Effector memory CD8-positive, alpha-beta T cell (primary cell): ENCODE data around the gene AHDC1.
A peak's percentile ranks its signal among the peaks of the same experiment; 100 is the strongest.

Experiments used
- ATAC-seq: fragments of 150-1000 bp; cut with Tn5 transposase; replicated peaks from 2 replicates; pipeline ENCODE4 v1.10.0; 2021; ENCODE audit warnings: mild to moderate bottlenecking, moderate library complexity
- DNase-seq, 3 experiments: peaks; one replicate each; pipeline ENCODE4 v3.0.0; 2021
- H3K27ac Mint-ChIP-seq, 2 donors: one replicate each; pipeline ENCODE4 v1.8.0; 2022; ENCODE audit warnings: mild to moderate bottlenecking in 2 of 2, mixed read lengths in 2 of 2, moderate library complexity in 2 of 2
- H3K27me3 Mint-ChIP-seq, 2 donors: one replicate each; pipeline ENCODE4 v1.8.0; 2022; ENCODE audit warnings: mixed read lengths in 2 of 2
- H3K36me3 Mint-ChIP-seq: one replicate; pipeline ENCODE4 v1.8.0; 2022; ENCODE audit warnings: mild to moderate bottlenecking, moderate library complexity, mixed read lengths; ENCODE audit not compliant: insufficient read depth
- H3K4me1 Mint-ChIP-seq, 2 donors: one replicate each; pipeline ENCODE4 v1.8.0; 2022; ENCODE audit warnings: low read depth in 2 of 2, mixed read lengths in 2 of 2
- H3K4me3 Mint-ChIP-seq, 2 donors: one replicate each; pipeline ENCODE4 v1.8.0; 2022; ENCODE audit warnings: mild to moderate bottlenecking in 2 of 2, mixed read lengths in 2 of 2, moderate library complexity in 2 of 2
- H3K9me3 Mint-ChIP-seq, 2 donors: one replicate each; pipeline ENCODE4 v1.8.0; 2022; ENCODE audit warnings: mixed read lengths in 2 of 2

Gene AHDC1

GRCh38 chr1:27569506-27570291 is 34.2 kb downstream of the AHDC1 start:
- Mint-ChIP-seq H3K9me3 (no peaks in the 10 kb centered on the region), H3K4me1 (peaks cover 28 to 44% of the 10 kb centered on the region in 2 donors), H3K27ac (peak overlapping the region; percentile 76 to 84), H3K36me3 (peaks cover 2% of the 10 kb centered on the region), H3K27me3 (no peaks in the 10 kb centered on the region), H3K4me3 (peak overlapping the region; percentile 75 to 76)
- DNase-seq (no peak), ATAC-seq (no peak)

DNA sequence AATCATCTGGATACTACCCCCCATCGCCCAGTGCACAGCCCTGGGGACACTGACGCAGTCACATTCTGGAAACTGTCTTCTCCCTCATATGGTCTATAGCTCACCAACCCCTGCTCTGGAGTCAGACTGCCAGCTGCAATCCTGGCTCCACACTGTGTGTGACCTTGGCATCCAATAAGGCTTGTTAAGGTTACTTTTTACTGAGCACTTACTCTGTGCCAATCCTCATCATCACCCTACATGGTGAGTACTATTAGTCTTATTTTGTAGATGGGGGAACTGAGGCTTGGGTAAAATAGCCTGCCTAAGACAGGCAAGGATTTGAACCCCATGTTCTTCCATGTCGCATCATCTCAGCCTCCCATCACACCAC is 34.9 kb downstream of the AHDC1 start:
- peak; percentile 9 for ATAC-seq
- Mint-ChIP-seq H3K27ac (peak overlapping the region; percentile 76 to 84), H3K4me1 (peaks cover 26 to 40% of the 10 kb centered on the region in 2 donors), H3K9me3 (no peaks in the 10 kb centered on the region), H3K27me3 (no peaks in the 10 kb centered on the region), H3K36me3 (peaks cover 2% of the 10 kb centered on the region), H3K4me3 (peak overlapping the region; percentile 75 to 76)
- DNase-seq = no peak

GRCh38 chr1:27568300-27569087 is 35.5 kb downstream of the AHDC1 start:
- ATAC-seq (peak; percentile 84), DNase-seq (peak; percentile 84 to 90 (median 85))
- Mint-ChIP-seq H3K4me1 (peaks cover 24 to 35% of the 10 kb centered on the region in 2 donors), H3K27ac (peak overlapping the region; percentile 76 to 84), H3K4me3 (peak overlapping the region; percentile 75 to 76), H3K9me3 (no peaks in the 10 kb centered on the region), H3K27me3 (no peaks in the 10 kb centered on the region), H3K36me3 (peaks cover 2% of the 10 kb centered on the region)

DNA sequence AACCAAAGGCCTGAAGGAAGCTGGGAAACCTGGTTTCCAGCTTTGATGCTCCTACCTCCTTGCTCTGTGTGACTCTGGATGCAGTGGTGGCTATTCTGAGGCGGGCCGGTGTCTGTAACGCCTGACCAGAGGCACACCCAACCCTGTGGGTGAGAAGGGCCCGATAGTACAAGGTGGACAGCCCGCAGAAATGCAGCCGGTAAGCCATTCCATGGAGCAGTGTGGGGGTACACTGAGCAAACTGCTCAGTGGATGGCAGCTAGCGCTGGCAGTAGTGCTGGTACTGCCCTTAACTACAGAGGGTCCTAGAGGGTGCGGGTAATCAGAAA is 36.0 kb downstream of the AHDC1 start:
- H3K27me3 Mint-ChIP-seq = no peaks in the 10 kb centered on the region
- DNase-seq (no peak), ATAC-seq (peak; percentile 1)
- H3K4me3 Mint-ChIP-seq = peak overlapping the region; percentile 60 to 76
- H3K36me3 Mint-ChIP-seq = peaks cover 2% of the 10 kb centered on the region
- H3K4me1 Mint-ChIP-seq = peaks cover 25 to 34% of the 10 kb centered on the region in 2 donors
- H3K9me3 Mint-ChIP-seq = no peaks in the 10 kb centered on the region
- no peak overlapping the region for H3K27ac Mint-ChIP-seq

DNA sequence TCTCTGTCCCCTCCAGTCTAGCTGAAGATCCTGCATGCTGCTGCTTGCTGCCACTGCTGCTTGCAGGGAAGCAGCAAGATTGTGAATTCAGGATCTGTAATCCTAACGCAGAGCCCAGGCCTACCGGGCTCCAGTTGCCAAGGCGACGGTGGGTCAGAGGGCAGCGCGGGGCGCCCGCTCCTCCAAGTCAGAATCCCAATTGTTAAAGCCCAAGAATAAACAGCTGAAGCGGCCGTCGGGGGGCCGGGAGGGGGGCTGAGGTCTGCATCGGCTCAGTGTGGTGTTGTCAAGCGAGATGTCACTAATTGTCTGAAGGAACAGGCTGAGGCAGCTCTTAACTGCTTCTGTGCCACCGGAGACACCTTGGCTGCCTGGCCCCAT is 36.8 kb downstream of the AHDC1 start:
- Mint-ChIP-seq H3K27ac (no peak overlapping the region), H3K36me3 (peaks cover 2% of the 10 kb centered on the region), H3K9me3 (no peaks in the 10 kb centered on the region), H3K4me3 (no peak overlapping the region), H3K4me1 (peaks cover 22 to 28% of the 10 kb centered on the region in 2 donors), H3K27me3 (no peaks in the 10 kb centered on the region)
- ATAC-seq (no peak), DNase-seq (no peak)

DNA sequence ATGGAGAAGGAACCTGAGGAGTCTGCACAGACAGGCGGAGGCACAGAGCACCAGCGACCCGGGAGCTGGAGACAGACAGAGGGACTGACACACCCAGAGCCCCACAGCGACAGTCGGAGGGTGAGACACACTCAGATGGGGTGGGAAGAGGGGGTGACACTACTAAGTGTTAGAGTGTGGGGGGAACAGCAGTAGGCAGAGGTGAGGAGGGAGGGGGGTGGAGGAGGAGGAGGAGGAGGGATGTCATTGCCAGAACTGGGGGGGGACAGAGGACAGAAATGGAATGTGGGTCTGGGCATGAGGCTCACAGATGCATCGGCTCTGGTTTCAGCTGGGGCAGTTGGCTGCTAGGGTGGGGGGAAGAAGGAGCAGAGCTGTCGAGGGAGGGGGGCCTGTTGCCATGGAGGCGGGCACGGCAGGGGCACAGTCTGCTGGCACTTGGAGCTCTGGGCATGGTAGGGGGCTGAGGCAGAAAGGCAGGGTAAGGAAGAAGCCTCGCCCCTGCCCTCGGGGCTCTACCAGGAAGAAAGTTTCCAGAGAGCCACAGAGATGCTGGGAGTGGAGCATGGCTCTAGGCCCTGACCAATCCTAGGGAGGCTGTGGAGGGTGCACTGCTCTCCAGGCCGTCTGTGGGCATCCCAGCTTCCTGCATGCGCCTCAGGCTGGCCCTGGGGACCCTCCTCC is 37.3 kb downstream of the AHDC1 start:
- H3K4me3 Mint-ChIP-seq = peak overlapping the region in 1 of 2 donors; percentile 46
- H3K4me1 Mint-ChIP-seq = peaks cover 24 to 30% of the 10 kb centered on the region in 2 donors
- H3K27me3 Mint-ChIP-seq = no peaks in the 10 kb centered on the region
- H3K9me3 Mint-ChIP-seq = no peaks in the 10 kb centered on the region
- peaks cover 2% of the 10 kb centered on the region for H3K36me3 Mint-ChIP-seq
- no peak for ATAC-seq
- DNase-seq = no peak
- no peak overlapping the region for H3K27ac Mint-ChIP-seq

DNA sequence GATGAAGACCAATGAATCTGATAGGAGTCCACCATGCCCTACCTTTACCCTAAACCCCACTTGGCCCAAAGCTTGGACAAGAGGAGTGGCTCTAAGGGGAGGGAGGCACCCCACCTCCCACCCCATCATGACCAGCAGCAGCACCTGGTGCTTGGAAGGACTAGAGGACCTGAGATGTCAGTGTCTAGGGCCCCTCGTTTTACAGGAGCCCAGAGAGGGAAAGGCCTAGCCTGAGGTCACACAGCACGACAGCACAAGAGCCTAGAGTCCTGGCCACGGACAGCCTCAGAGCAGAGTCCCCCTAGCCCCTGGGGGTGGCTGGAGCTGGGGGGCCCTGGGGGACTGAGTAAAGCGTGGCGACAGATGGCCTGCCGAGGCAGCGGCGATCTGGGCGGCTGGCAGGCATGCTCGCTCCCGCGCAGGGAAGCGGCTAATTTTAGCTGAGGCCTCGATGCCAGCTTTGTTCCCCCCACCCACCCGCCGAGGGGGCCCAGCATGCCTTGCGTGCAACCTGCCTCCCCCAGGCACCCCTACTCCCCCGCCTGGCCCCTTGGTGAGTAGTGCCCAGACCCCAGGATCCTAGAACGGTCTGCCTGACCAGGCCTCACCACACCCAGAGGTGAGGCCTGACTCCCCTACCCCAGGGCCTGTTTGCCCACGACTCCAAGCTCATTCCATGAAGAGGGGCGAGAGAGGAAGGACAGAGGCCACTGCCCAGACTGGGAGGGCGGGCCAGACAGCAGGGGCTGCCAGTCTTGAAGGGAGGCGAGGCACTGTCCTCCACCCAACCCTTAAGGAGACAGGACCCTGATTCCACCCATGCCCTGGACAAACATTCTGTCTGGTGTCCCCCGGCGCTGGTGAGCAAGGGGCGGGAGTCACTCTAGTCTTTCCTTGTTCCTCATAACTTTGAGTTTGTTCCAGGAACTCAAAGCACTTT is 39.0 kb downstream of the AHDC1 start:
- no peak overlapping the region for H3K4me3 Mint-ChIP-seq
- no peaks in the 10 kb centered on the region for H3K27me3 Mint-ChIP-seq

DNA sequence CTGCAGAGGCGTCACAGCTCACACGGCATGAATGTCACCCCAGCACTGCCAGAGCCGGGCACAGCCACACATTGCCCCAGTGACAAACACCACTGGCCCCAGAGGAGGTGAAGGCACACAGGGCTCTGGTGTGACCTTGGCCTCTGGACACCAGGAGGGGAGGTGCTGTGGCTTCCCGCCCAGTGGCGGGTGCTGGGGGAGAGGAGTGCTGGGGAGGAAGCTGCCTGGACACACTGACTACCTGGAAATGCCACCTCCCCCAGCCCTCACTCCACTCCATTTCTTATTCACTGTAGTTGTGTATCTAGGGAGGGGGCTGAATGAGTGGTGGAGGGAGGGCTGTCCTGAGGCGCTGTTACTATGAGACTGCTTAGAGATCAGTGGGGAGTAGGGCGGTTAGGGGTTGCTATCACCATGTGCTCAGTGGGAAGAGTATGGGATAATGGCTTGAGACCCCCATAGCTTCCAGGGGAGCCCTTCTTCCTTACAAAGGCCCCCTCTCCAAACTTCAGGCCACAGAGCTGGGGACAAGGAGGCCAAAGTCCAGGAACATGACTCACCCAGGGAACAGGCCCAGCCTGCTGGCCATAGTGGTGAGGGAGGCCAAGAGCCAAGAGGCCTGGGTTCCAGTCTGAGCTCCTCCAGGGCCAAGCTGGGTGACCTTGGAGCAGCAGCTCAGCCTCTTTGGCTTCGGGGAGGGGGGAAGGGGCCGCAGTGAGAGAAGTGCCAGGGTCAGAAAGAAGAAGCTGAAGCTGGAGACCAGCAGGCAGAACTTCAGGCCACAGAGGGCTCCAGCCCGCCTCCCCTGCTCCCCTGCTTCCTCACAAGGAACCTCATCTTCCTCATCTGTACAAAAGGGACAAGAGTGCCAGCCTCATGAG is 40.1 kb downstream of the AHDC1 start:
- H3K4me3 Mint-ChIP-seq = no peak overlapping the region
- H3K4me1 Mint-ChIP-seq = peaks cover 24 to 37% of the 10 kb centered on the region in 2 donors
- DNase-seq (no peak), ATAC-seq (no peak)
- no peaks in the 10 kb centered on the region for H3K36me3 Mint-ChIP-seq
- no peak overlapping the region for H3K27ac Mint-ChIP-seq
- no peaks in the 10 kb centered on the region for H3K27me3 Mint-ChIP-seq
- H3K9me3 Mint-ChIP-seq = no peaks in the 10 kb centered on the region

More for the DNA sequence above, 39.0 kb downstream of the AHDC1 start:
- Mint-ChIP-seq H3K27ac (no peak overlapping the region), H3K36me3 (no peaks in the 10 kb centered on the region), H3K9me3 (no peaks in the 10 kb centered on the region), H3K4me1 (peaks cover 27 to 36% of the 10 kb centered on the region in 2 donors)
- DNase-seq (no peak), ATAC-seq (no peak)

- no peaks in the 10 kb centered on the region for H3K9me3 Mint-ChIP-seq
- ATAC-seq (no peak), DNase-seq (no peak)
- H3K4me3 Mint-ChIP-seq = no peak overlapping the region
- peaks cover 24 to 34% of the 10 kb centered on the region in 2 donors for H3K4me1 Mint-ChIP-seq
- H3K27ac Mint-ChIP-seq = no peak overlapping the region
- no peaks in the 10 kb centered on the region for H3K36me3 Mint-ChIP-seq
- no peaks in the 10 kb centered on the region for H3K27me3 Mint-ChIP-seq
These were observed 40.7 kb downstream of the AHDC1 start for GRCh38 chr1:27563341-27563590.

- no peak for DNase-seq
- Mint-ChIP-seq H3K27me3 (no peaks in the 10 kb centered on the region), H3K36me3 (no peaks in the 10 kb centered on the region), H3K9me3 (no peaks in the 10 kb centered on the region), H3K27ac (peak overlapping the region in 1 of 2 donors; percentile 32), H3K4me3 (no peak overlapping the region), H3K4me1 (peaks cover 20 to 30% of the 10 kb centered on the region in 2 donors)
- no peak for ATAC-seq
These were observed 41.2 kb downstream of the AHDC1 start for GRCh38 chr1:27562534-27563340.

DNA sequence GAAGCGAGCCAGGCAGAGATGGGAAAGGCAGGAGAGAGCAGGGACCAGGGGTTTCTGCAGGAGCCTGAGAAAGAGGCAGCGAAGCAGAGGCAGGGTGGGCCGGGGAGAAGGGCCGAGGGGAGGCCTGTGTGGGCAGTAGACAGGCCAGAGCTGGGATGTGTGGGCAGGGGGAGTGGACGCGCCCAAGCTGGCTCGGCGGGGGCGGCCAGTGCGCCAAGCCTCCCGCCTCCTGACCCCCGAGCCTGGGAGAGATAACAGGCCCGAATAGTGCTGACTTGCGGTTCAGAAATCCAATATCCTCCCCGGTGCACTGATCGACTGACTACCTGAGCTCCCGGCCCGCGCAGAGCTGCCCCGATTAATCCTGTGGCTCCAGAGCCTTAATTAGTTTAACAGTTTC is 41.9 kb downstream of the AHDC1 start:
- Mint-ChIP-seq H3K9me3 (no peaks in the 10 kb centered on the region), H3K4me3 (no peak overlapping the region), H3K27me3 (no peaks in the 10 kb centered on the region), H3K36me3 (no peaks in the 10 kb centered on the region), H3K27ac (peak overlapping the region; percentile 30 to 32), H3K4me1 (peaks cover 22 to 32% of the 10 kb centered on the region in 2 donors)
- no peak for DNase-seq
- ATAC-seq = no peak
